HepG2 (cell line): ENCODE results near the gene CUEDC2. TPM values are rescaled to one million over a fixed set of nuclear protein-coding genes. Genes with fewer than 3 reads are reported as not detected.
A peak's percentile ranks its signal among the peaks of the same experiment; 100 is the strongest.

Experiments used
- ATF7 ChIP-seq, 2 experiments: fragments of 450-650 bp in 1 of 2; sonication (generic) in 1 of 2; formaldehyde crosslinking in 1 of 2; IDR thresholded peaks; 2 replicates each; pipeline versions ENCODE4 v1.4.0 to v1.6.1; 2016 to 2020; ENCODE audit warnings: antibody characterized with exemption in 1 of 2, mild to moderate bottlenecking in 1 of 2, missing genetic modification reagents in 1 of 2
- BHLHE40 ChIP-seq: IDR thresholded peaks from 2 replicates; pipeline ENCODE4 v1.6.1; 2011; ENCODE audit warnings: low read length, improper control_type of control experiment
- CTCF ChIP-seq: sonication (generic); formaldehyde crosslinking; IDR thresholded peaks from 2 replicates; pipeline ENCODE4 v1.5.0; 2020; ENCODE audit warnings: mild to moderate bottlenecking, missing genetic modification reagents, moderate library complexity
- PRMT3 ChIP-seq: sonication (generic); formaldehyde crosslinking; IDR thresholded peaks from 2 replicates; pipeline ENCODE4 v1.8.1; 2022; ENCODE audit warnings: low read depth, mild to moderate bottlenecking, moderate library complexity, missing genetic modification reagents, borderline replicate concordance
- RNF219 ChIP-seq: sonication (generic); formaldehyde crosslinking; IDR thresholded peaks from 2 replicates; pipeline ENCODE4 v1.5.0; 2020; ENCODE audit warnings: mild to moderate bottlenecking, missing genetic modification reagents
- SPEN ChIP-seq: sonication (generic); formaldehyde crosslinking; IDR thresholded peaks from 2 replicates; pipeline ENCODE4 v1.5.1; 2020; ENCODE audit warnings: low read depth, mild to moderate bottlenecking, missing genetic modification reagents
- SRY ChIP-seq: sonication (generic); formaldehyde crosslinking; IDR thresholded peaks from 2 replicates; pipeline ENCODE4 v1.8.0; 2022; ENCODE audit warnings: mild to moderate bottlenecking, missing genetic modification reagents
- TARDBP ChIP-seq: sonication (generic); formaldehyde crosslinking; IDR thresholded peaks from 2 replicates; pipeline ENCODE4 v1.8.0; 2022; ENCODE audit warnings: mild to moderate bottlenecking, missing genetic modification reagents
- TFDP1 ChIP-seq: IDR thresholded peaks from 2 replicates; pipeline ENCODE4 v1.6.1; 2016; ENCODE audit warnings: missing compliant biosample characterization, missing genetic modification reagents, borderline replicate concordance
- UBTF ChIP-seq: sonication (generic); formaldehyde crosslinking; IDR thresholded peaks from 2 replicates; pipeline ENCODE4 v1.4.0; 2020; ENCODE audit warnings: mild to moderate bottlenecking, missing genetic modification reagents
- ZFP82 ChIP-seq: sonication (generic); formaldehyde crosslinking; IDR thresholded peaks from 2 replicates; pipeline ENCODE4 v1.5.1; 2020; ENCODE audit warnings: mild to moderate bottlenecking, missing genetic modification reagents, borderline replicate concordance
- ZNF564 ChIP-seq: sonication (generic); formaldehyde crosslinking; IDR thresholded peaks from 2 replicates; pipeline ENCODE4 v1.8.1; 2023; ENCODE audit warnings: mild to moderate bottlenecking, missing genetic modification reagents
- ZNF572 ChIP-seq: sonication (generic); formaldehyde crosslinking; IDR thresholded peaks from 2 replicates; pipeline ENCODE4 v1.5.1; 2020; ENCODE audit warnings: mild to moderate bottlenecking, missing genetic modification reagents
- ZNF576 ChIP-seq: sonication (generic); formaldehyde crosslinking; IDR thresholded peaks from 2 replicates; pipeline ENCODE4 v1.4.0; 2020; ENCODE audit warnings: mild to moderate bottlenecking, missing genetic modification reagents
- ZNF724P ChIP-seq: sonication (generic); formaldehyde crosslinking; IDR thresholded peaks from 2 replicates; pipeline ENCODE4 v1.8.0; 2022; ENCODE audit warnings: missing genetic modification reagents, borderline replicate concordance
- ZNF737 ChIP-seq: sonication (generic); formaldehyde crosslinking; IDR thresholded peaks from 2 replicates; pipeline ENCODE4 v1.5.0; 2020; ENCODE audit warnings: missing genetic modification reagents, mild to moderate bottlenecking, borderline replicate concordance
- ZNF770 ChIP-seq: sonication (generic); formaldehyde crosslinking; IDR thresholded peaks from 2 replicates; pipeline ENCODE4 v1.5.0; 2020; ENCODE audit warnings: mild to moderate bottlenecking, missing genetic modification reagents
- polyA plus RNA-seq, 8 experiments: library from polyadenylated mRNA; depleted of rRNA in 3 of 8; stranded (reverse) in 7 of 8; unstranded in 1 of 8; fragments of >200 nt; fragmentation: Illumina TruSeq in 4 of 8; extraction: Trizol in 4 of 8; gene quantifications; 2 replicates each; pipeline versions ENCODE4 v1.2.1 to v1.2.3, GENCODE V29; 2011 to 2016; ENCODE audit warnings: low read depth in 4 of 8, missing spikeins in 1 of 8, mixed read lengths in 1 of 8; ENCODE audit not compliant: insufficient read depth in 1 of 8
- total RNA-seq, 5 experiments: library from RNA; depleted of rRNA; stranded (reverse); fragments of >200 nt; fragmentation: Illumina TruSeq; extraction: Trizol; gene quantifications; 2 replicates each; pipeline ENCODE4 v1.2.3, GENCODE V29; 2016; ENCODE audit warnings: low read depth in 1 of 5

Gene CUEDC2
- total and polyA plus RNA-seq, 2 of the 13 experiments (the other 11 are each of a cell fraction or from before 2014, with no cell fraction given) = 13.1 to 18.4 TPM

- TF ChIP-seq RNF219 (CRISPR knock-in tag) (no peak), PRMT3 (CRISPR knock-in tag) (peak; percentile 82; the same call in 1 of the 2 replicates), UBTF (peak; percentile 88), SRY (CRISPR knock-in tag) (peak; percentile 92; the same call in 1 of the 2 replicates), ZNF576 (CRISPR knock-in tag) (no peak), ZNF737 (no peak), SPEN (CRISPR knock-in tag) (peak; percentile 69; the same call in 1 of the 2 replicates), ZFP82 (CRISPR knock-in tag) (no peak), TARDBP (CRISPR knock-in tag) (peak; percentile 39; the same call in 1 of the 2 replicates), ZNF724P (CRISPR knock-in tag) (peak; percentile 18; the same call in 1 of the 2 replicates), ATF7 (IDR thresholded peaks at IDR 0.05) (no peak), ATF7 (CRISPR knock-in tag; IDR thresholded peaks at IDR 0.05) (no peak), BHLHE40 (peak; percentile 58; the same call in 1 of the 2 replicates), ZNF770 (peak; percentile 60; the same call in 1 of the 2 replicates), CTCF (CRISPR knock-in tag) (no peak; the same call in 1 of the 2 replicates), ZNF564 (CRISPR knock-in tag) (peak; percentile 10; the same call in 1 of the 2 replicates), ZNF572 (CRISPR knock-in tag) (no peak), TFDP1 (CRISPR knock-in tag) (peak; percentile 50; the same call in 1 of the 2 replicates)
Observed at GRCh38 chr10:102450374-102451104, 18.2 kb upstream of the CUEDC2 start (continued).
